Skeletal muscle satellite cell (primary cell): Measurements from ENCODE around the gene CDC42BPA.

Experiments used
- H3K27me3 ChIP-seq: 2 replicates; pipeline ENCODE4 v1.7.0; 2013; ENCODE audit warnings: low read length; ENCODE audit not compliant: control insufficient read depth, insufficient read depth
- H3K36me3 ChIP-seq: 2 replicates; pipeline ENCODE4 v1.7.0; 2013; ENCODE audit warnings: mild to moderate bottlenecking, control low read depth, low read length; ENCODE audit not compliant: insufficient read depth
- H3K4me1 ChIP-seq: 2 replicates; pipeline ENCODE4 v1.7.0; 2013; ENCODE audit warnings: low read length; ENCODE audit not compliant: control insufficient read depth, insufficient read depth
- H3K4me2 ChIP-seq: 2 replicates; pipeline ENCODE4 v1.7.0; 2013; ENCODE audit warnings: mild to moderate bottlenecking, low read length
- H3K4me3 ChIP-seq: 2 replicates; pipeline ENCODE4 v1.7.0; 2013; ENCODE audit warnings: low read length
- H3K9ac ChIP-seq: 2 replicates; pipeline ENCODE4 v1.7.0; 2013; ENCODE audit warnings: mild to moderate bottlenecking, low read depth, low read length, moderate library complexity
- H3K9me3 ChIP-seq: replicated peaks from 2 replicates; pipeline ENCODE4 v1.7.0; 2013; ENCODE audit warnings: mild to moderate bottlenecking, control low read depth, low read length

Gene CDC42BPA

DNA sequence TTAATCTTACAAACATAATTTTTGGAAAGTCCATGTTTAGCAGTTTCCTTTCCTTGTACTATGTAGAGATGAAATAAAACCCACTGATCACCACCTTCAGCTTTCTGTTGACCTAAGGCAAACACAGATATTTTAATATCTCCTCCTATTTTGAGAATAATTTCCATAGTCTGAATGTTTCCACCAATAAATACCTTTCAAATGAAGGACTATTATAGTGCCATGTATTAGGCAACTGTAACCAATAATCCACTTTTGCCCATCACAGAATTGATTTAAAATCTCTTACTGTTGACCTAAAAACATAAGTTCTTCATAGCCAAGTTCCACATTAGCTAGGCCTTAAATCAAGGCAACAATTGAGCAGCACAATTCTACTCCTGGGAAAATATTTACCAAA, 1.8 kb downstream of the CDC42BPA start:
- Histone ChIP-seq H3K36me3 (no peaks in the 10 kb centered on the region), H3K9ac (peak overlapping the region; percentile 91), H3K9me3 (no peaks in the 10 kb centered on the region), H3K4me3 (peak overlapping the region; percentile 86), H3K4me2 (peak overlapping the region; percentile 99), H3K27me3 (no peaks in the 10 kb centered on the region), H3K4me1 (peaks cover 15% of the 10 kb centered on the region)

DNA sequence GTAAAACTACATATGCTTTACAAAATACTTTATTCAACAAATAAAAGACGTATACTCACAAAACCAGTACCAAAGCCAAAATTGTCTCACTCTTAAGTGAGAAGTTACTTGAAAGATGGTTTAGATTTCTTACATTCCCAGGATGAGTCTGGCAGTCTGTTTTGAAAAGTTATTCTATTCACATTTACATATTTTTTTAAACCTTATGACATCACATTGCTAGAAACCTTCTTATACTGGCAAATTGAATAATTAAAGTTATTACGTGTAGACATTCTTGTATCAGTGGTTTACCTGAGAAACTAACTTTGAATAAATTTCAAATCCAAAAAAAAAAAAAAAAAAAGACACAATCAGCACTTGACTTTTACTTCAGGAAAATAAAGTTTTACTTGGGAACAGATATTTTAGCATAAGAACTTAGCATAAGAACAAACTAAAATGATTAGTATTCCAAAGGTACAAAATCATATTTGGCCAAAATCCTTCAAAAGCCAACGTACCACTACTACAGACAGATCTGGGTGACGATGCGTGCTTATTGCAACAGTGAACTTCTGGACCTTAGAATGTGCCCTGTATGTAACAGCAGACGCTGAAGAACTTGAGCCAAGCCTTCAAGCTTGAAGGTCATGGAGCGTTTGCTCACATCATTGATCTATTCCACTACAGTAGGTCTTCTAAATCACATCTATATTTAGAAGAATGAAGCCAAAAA, 2.5 kb downstream of the CDC42BPA start:
- Histone ChIP-seq H3K9me3 (no peaks in the 10 kb centered on the region), H3K4me3 (peak overlapping the region; percentile 86), H3K9ac (peak overlapping the region; percentile 91), H3K36me3 (no peaks in the 10 kb centered on the region), H3K4me1 (peaks cover 15% of the 10 kb centered on the region), H3K4me2 (peak overlapping the region; percentile 99), H3K27me3 (no peaks in the 10 kb centered on the region)

DNA sequence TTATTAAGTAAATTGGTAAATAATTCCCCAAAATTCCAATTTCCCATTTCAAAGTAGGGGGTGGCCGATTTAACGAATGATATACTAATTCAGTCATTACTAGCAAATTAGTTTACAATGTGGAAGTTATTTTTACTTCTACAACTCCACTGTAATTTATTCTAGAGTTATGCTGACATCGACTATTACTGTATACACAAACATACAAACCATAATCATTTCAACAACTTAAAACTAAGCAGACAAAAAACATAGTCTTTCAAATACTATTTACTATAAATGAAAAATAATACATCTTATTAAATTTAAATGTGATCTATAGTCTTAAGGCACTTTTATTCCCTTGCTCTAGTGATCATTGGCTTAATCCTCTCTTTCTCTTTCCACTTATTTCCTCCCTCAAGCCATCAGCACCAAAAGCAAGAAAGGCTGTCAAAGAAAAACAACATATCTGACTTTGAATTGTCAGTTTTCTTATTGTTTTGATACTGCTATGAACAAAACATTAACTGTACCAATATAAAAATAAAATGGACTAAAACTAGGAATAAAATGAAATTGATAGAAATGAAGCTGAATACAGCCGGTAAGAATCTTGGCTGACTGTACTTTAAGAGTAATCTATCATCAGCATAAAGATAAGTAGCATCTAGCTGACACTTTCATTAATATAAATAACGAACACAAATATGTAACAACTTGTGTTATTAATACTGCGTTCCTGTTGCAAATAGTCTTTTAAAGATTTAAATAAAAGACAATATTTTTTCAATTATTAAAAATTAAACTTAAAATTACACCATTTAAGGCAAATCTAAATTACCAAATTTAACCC, 4.1 kb downstream of the CDC42BPA start:
- peak overlapping the region; percentile 99 for H3K4me2 ChIP-seq
- peak overlapping the region; percentile 86 for H3K4me3 ChIP-seq
- H3K9ac ChIP-seq: peak overlapping the region; percentile 91

DNA sequence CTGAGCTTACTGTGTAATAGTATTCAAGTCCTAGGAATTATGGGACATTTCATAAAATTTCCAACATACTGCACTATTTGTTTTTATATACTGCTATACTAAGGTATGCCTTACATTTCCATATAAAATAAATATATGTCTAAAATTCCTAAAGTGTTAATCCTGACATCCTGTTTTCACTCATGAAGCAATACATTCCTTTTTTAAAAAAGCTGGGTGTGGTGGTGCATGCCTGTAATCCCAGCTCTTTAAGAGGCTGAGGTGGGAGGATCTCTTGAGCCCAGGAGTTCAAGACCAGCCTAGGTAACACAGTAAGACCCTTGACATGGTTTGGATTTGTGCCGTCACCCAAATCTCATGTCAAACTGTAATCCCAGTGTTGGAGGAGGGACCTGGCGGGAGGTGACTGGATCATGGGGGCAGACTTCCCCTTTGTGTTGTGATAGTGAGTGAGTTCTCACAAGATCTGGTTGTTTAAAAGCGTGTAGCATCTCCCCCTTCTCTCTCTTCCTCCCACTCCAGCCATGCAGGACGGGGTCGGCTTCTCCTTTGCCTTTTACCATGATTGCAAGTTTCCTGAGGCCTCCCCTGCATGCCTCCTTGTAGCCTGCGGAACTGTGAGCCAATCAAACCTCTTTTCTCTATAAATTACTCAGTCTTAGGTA, 5.8 kb downstream of the CDC42BPA start:
- Histone ChIP-seq H3K36me3 (no peaks in the 10 kb centered on the region), H3K9me3 (no peaks in the 10 kb centered on the region), H3K4me3 (no peak overlapping the region), H3K4me2 (peak overlapping the region; percentile 2), H3K9ac (no peak overlapping the region), H3K4me1 (peaks cover 9% of the 10 kb centered on the region), H3K27me3 (no peaks in the 10 kb centered on the region)

More for the DNA sequence above, 4.1 kb downstream of the CDC42BPA start:
- Histone ChIP-seq H3K4me1 (peaks cover 15% of the 10 kb centered on the region), H3K36me3 (no peaks in the 10 kb centered on the region), H3K9me3 (no peaks in the 10 kb centered on the region), H3K27me3 (no peaks in the 10 kb centered on the region)

DNA sequence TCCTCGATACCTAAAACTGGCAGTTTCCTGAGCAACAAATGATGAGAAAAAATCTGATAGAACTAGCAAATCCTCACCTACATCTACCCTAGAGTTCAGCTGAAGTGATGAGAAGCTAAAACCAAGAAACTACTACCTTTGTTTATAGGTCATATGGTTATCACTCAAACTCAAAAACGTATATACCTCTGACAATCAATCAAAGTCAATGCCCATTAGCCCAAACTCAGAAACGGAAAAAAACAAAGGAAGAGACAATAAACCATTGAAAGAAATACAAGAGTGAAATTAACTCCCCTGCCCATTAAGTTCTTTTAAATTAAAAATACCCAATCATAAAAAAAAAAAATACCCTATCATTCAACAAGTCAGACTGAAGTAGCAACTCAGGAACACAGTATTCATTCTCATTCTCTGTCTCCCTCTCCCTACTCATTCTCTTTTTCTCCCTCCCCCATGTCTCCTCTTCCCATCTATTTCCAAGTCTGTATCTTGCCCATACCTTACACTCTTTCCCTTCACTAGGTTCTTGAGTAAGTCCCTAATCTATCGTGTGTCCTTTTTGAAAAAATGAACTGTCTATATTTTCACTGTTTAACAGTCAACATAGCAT, 6.8 kb downstream of the CDC42BPA start:
- Histone ChIP-seq H3K4me2 (no peak overlapping the region), H3K4me3 (no peak overlapping the region), H3K9me3 (no peaks in the 10 kb centered on the region), H3K9ac (no peak overlapping the region), H3K36me3 (no peaks in the 10 kb centered on the region), H3K4me1 (peaks cover 9% of the 10 kb centered on the region), H3K27me3 (no peaks in the 10 kb centered on the region)

DNA sequence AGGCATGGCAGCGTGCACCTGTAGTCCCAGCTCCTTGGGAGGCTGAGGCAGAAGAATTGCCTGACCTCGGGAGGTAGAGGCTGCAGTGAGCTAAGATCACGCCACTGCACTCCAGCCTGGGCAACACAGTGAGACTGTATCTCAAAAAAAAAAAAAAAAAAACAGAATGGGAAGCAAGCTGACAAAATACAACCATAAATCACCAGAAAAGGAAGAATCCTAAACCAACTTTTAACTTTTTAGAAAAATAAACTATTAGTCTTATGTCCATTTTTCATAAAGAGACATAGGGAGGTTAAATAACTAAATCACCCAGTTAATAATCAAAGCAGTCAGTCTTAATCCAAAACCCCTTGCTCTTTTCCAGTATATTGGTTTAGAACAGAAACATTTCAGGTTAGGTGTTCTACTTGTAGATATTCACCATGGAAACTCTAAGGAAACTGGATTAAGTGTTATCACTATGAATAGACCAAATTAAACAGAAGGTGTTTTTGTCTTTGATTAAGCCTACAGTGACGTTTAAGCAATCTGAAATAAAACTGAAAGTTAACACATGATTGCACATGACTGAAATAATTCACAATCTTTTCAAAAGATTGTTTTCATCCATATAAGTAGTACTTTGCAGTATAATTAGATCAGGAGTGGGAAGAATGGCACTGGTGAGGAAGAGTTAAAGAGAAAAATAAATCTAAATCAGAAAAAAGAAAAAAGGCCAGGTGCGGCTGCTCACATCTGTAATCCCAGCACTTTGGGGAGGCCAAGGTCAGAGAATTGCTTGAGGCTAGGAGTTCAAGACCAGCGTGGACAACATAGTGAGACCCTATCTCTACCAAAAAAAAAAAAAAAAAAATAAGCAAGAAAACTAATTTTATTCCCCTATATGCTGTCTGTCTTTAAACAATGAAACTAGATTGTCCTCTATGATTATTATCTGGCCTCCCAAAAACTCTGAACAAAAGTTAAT, 9.6 kb downstream of the CDC42BPA start:
- no peaks in the 10 kb centered on the region for H3K36me3 ChIP-seq

DNA sequence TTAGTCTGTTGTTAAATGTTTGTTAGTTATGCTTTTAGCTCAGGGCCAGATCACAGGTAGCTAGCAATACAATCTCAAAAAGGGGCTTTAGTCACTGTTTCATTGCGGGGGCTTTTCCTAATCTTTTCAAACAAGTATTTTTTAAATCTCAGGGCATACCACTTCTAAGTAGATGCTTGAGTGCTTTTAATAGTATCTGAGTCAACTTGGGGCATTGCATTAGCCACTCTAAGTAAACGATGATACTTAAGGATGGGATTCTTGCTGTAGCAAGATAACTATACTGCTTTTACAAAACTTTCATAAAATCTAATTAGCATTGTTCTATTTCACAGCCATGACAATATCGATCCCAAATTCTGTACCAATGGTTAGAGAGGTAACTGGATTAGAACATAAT, 11.6 kb downstream of the CDC42BPA start:
- H3K4me3 ChIP-seq: no peak overlapping the region

More for the DNA sequence above, 9.6 kb downstream of the CDC42BPA start:
- Histone ChIP-seq H3K4me2 (no peak overlapping the region), H3K4me3 (no peak overlapping the region), H3K9ac (no peak overlapping the region), H3K27me3 (no peaks in the 10 kb centered on the region), H3K9me3 (no peaks in the 10 kb centered on the region), H3K4me1 (peaks cover 5% of the 10 kb centered on the region)

DNA sequence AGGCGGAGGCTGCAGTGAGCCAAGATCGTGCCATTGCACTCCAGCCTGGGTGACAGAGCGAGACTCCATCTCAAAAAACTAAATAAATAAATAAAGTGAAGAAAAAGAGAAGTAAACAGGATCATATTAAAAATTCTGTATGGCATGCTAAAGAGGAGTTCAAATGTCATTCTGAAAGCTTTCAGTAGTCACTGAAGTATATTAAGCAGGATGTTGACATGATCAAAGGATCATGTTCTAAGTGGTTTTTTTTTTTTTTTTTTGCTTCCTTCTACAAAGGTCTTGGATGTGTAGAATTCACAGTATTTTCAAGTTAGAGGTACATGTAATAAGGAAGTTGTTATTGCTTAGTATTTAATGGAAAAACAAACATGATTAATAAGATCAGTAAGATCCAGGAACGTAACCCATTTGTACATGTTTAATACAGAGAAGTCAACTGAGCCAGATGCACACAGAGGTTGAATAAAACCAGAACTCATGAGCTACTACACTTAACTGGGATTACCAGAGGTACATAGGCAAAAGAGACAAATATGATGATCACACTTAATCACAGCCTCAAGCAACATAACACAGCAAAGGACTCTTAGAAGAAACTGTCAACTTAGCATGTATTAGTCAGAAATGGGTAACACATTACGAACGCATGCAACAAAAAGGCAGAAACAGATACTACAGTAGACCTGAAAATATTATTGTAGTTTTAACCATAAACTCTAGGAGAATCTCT, 12.2 kb downstream of the CDC42BPA start:
- no peaks in the 10 kb centered on the region for H3K27me3 ChIP-seq
- H3K9ac ChIP-seq: no peak overlapping the region
- no peaks in the 10 kb centered on the region for H3K4me1 ChIP-seq
- no peaks in the 10 kb centered on the region for H3K36me3 ChIP-seq
- H3K9me3 ChIP-seq: no peaks in the 10 kb centered on the region
- H3K4me2 ChIP-seq: no peak overlapping the region
- H3K4me3 ChIP-seq: no peak overlapping the region

More for the DNA sequence above, 11.6 kb downstream of the CDC42BPA start:
- no peaks in the 10 kb centered on the region for H3K27me3 ChIP-seq
- no peak overlapping the region for H3K9ac ChIP-seq
- H3K4me1 ChIP-seq: no peaks in the 10 kb centered on the region
- no peak overlapping the region for H3K4me2 ChIP-seq
- H3K36me3 ChIP-seq: no peaks in the 10 kb centered on the region
- H3K9me3 ChIP-seq: no peaks in the 10 kb centered on the region

DNA sequence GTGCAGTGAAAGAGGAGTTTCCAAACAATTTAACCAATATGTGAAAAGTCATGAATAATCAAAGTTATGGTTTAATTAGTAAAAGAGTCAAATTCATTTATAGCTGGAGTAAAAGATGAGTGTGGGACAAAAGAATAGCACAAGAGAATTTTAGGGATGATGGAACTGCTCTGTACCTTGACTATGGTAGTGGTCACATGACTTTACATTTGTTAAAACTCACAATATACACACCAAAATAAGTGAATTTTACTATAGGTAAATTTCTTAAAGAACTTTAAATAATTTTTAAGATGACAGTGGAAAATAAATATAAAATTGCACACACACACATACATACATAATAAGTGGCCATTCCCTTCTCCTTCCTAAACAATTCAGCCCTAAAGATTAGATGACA, 13.6 kb downstream of the CDC42BPA start:
- Histone ChIP-seq H3K9ac (no peak overlapping the region), H3K4me2 (no peak overlapping the region), H3K9me3 (no peaks in the 10 kb centered on the region), H3K36me3 (no peaks in the 10 kb centered on the region), H3K27me3 (no peaks in the 10 kb centered on the region), H3K4me3 (no peak overlapping the region), H3K4me1 (peaks cover 4% of the 10 kb centered on the region)

DNA sequence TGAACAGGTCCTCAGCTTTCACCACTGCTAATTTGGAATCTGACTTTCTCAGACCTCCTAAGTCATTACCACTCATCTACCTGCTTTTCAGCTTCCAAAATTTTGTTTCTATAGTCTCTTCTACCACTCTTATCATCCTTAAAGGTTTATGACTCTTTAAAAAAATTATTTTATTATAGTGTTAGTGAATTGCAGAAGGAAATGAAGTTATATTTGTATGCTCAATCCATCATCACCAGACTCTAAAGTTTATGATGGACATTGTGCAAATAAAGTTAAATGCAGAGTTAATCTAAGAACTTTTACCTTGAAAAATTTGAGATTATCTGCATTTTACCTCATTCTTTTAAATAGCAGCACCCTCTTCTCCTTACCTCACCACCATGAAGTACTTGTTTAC, 14.6 kb downstream of the CDC42BPA start:
- Histone ChIP-seq H3K9me3 (no peaks in the 10 kb centered on the region), H3K4me3 (no peak overlapping the region)

More for the DNA sequence above, 14.6 kb downstream of the CDC42BPA start:
- H3K9ac ChIP-seq: no peak overlapping the region
- H3K36me3 ChIP-seq: no peaks in the 10 kb centered on the region
- no peaks in the 10 kb centered on the region for H3K27me3 ChIP-seq
- peaks cover 13% of the 10 kb centered on the region for H3K4me1 ChIP-seq
- H3K4me2 ChIP-seq: no peak overlapping the region
